COLO668 (cell line): ENCODE results near the gene EPB41L2.
"Not testable (repeated sequence)": the region's sequence is repeated elsewhere in the genome, so short reads cannot be mapped to it uniquely, and the experiment has no call there.

Experiments
- DNase-seq: peaks from one replicate; lab custom pipeline; 2025; ENCODE audit not compliant: unreplicated experiment; lab: John Stamatoyannopoulos, UW

EPB41L2 gene

GRCh38 chr6:130920969-130921368 lies 142.1 kb downstream of the EPB41L2 start:
- no peak for DNase-seq

GRCh38 chr6:130918171-130918570 lies 144.9 kb downstream of the EPB41L2 start:
- no peak for DNase-seq

GRCh38 chr6:130915606-130916005 lies 147.4 kb downstream of the EPB41L2 start:
- DNase-seq: not testable (repeated sequence)

GRCh38 chr6:130913120-130913519 lies 149.9 kb downstream of the EPB41L2 start:
- no peak for DNase-seq

GRCh38 chr6:130912434-130912833 lies 150.6 kb downstream of the EPB41L2 start:
- no peak for DNase-seq

- DNase-seq: no peak
Observed at GRCh38 chr6:130908958-130909357, 154.1 kb downstream of the EPB41L2 start.

GRCh38 chr6:130908188-130908587 lies 154.9 kb downstream of the EPB41L2 start:
- DNase-seq: no peak

GRCh38 chr6:130907687-130908086 lies 155.4 kb downstream of the EPB41L2 start:
- no peak for DNase-seq

GRCh38 chr6:130906736-130907381 lies 156.2 kb downstream of the EPB41L2 start:
- DNase-seq: no peak

- DNase-seq: no peak
Observed at GRCh38 chr6:130903602-130904001, 159.4 kb downstream of the EPB41L2 start.

GRCh38 chr6:130903007-130903406 lies 160.0 kb downstream of the EPB41L2 start:
- no peak for DNase-seq

GRCh38 chr6:130900913-130901312 lies 162.1 kb downstream of the EPB41L2 start:
- no peak for DNase-seq

GRCh38 chr6:130896249-130896648 lies 166.8 kb downstream of the EPB41L2 start:
- no peak for DNase-seq

- DNase-seq: no peak
Observed at GRCh38 chr6:130895516-130895915, 167.5 kb downstream of the EPB41L2 start.

- DNase-seq: no peak
Observed at GRCh38 chr6:130893766-130894165, 169.3 kb downstream of the EPB41L2 start.

GRCh38 chr6:130893277-130893676 lies 169.8 kb downstream of the EPB41L2 start:
- no peak for DNase-seq

- DNase-seq: no peak
Observed at GRCh38 chr6:130890521-130890971, 172.5 kb downstream of the EPB41L2 start.

- no peak for DNase-seq
Observed at GRCh38 chr6:130889423-130889822, 173.6 kb downstream of the EPB41L2 start.

GRCh38 chr6:130888246-130888645 lies 174.8 kb downstream of the EPB41L2 start:
- no peak for DNase-seq

GRCh38 chr6:130886966-130887365 lies 176.1 kb downstream of the EPB41L2 start:
- no peak for DNase-seq

- peak; percentile 60 for DNase-seq
Observed at GRCh38 chr6:130885392-130886192, 177.5 kb downstream of the EPB41L2 start.

- no peak for DNase-seq
Observed at GRCh38 chr6:130882370-130882769, 180.7 kb downstream of the EPB41L2 start.
